A673 (cell line): ENCODE measurements around the gene RPS6KC1.

ENCODE experiments used
- EZH2 ChIP-seq: fragments of 200-600 bp; sonication (generic); IDR thresholded peaks from 2 replicates; pipeline ENCODE4 v1.6.1; 2017; ENCODE audit warnings: borderline replicate concordance, low read depth, mild to moderate bottlenecking, mixed read lengths, antibody characterized with exemption, low read length; ENCODE audit not compliant: poor library complexity, severe bottlenecking
- TF ChIP-seq, protein P1 (sequence below): fragments of 300-800, 200-600 bp; sonication (generic); conservative IDR thresholded peaks from 2 replicates; pipeline ENCODE4 v1.5.1; 2017; ENCODE audit warnings: low read depth, mild to moderate bottlenecking, antibody characterized with exemption, low read length, moderate library complexity, mixed read lengths

DNA sequence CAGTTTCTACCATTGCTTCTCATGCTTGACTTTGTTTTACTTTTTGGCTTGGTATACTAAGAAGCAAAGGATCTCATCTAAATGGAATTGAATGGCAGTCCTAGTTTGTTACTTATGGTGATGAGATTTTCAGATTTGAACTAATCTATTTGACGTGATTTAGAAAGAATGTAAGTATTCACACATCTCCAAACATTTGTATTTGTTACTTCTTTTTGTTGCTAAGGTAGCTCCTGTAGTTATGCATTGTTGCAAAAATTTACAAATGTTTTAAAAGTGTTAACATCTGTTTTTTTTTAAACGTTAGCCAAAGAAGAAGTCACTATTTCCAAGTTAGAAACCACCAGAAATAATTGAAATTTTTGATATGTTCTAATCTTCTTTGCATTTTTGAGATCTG, 222.5 kb downstream of the RPS6KC1 start:
- TF ChIP-seq, protein P1, sequence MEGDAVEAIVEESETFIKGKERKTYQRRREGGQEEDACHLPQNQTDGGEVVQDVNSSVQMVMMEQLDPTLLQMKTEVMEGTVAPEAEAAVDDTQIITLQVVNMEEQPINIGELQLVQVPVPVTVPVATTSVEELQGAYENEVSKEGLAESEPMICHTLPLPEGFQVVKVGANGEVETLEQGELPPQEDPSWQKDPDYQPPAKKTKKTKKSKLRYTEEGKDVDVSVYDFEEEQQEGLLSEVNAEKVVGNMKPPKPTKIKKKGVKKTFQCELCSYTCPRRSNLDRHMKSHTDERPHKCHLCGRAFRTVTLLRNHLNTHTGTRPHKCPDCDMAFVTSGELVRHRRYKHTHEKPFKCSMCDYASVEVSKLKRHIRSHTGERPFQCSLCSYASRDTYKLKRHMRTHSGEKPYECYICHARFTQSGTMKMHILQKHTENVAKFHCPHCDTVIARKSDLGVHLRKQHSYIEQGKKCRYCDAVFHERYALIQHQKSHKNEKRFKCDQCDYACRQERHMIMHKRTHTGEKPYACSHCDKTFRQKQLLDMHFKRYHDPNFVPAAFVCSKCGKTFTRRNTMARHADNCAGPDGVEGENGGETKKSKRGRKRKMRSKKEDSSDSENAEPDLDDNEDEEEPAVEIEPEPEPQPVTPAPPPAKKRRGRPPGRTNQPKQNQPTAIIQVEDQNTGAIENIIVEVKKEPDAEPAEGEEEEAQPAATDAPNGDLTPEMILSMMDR, result no peak
- no peak for TF ChIP-seq EZH2
